Measurements from ENCODE around the gene DCDC2C.

The DCDC2C gene

DNA sequence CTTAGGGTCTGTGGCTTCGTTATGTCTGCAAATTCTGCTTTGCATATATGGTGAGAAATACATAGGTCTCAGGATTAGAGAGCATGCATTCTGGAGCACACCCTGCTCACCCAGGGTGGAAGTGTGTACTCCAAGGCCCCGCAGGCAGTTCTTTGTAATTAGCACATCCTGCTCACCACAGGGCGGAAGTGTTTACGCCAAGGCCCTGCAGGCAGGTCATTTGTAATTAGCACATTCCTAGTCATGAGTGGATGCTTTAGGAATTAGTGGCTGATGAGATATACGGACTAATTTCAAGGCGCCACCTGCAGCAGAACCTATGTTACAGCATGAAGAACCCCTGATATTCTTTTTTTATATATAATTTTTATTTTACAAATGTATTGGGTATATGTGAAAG, 41.1 kb upstream of the DCDC2C start:
- Histone ChIP-seq H3K9me3 (ENCODE audit: insufficient read depth, low read depth, low read length) (no peaks in the 10 kb centered on the region), H3F3A (ENCODE audit: low read depth) (no peaks in the 10 kb centered on the region), H3K9ac (ENCODE audit: low read depth, low read length, poor library complexity, severe bottlenecking) (no peak overlapping the region), H3K36me3 (ENCODE audit: insufficient read depth, low read length) (no peaks in the 10 kb centered on the region), H3K27me3 (ENCODE audit: insufficient read depth, low read length, poor library complexity, severe bottlenecking) (no peaks in the 10 kb centered on the region), H4K20me1 (ENCODE audit: insufficient read depth, low read length, poor library complexity, severe bottlenecking) (no peaks in the 10 kb centered on the region), H3K4me2 (ENCODE audit: low read depth, low read length, poor library complexity, severe bottlenecking) (no peak overlapping the region), H3K4me3 (ENCODE audit: low read length, poor library complexity, severe bottlenecking) (no peak overlapping the region), H2AFZ (ENCODE audit: low read length) (no peak overlapping the region), H3K9me2 (replicated peaks; ENCODE audit: low read depth, low read length) (no peaks in the 10 kb centered on the region), H3K4me1 (ENCODE audit: insufficient read depth, low read length, poor library complexity, severe bottlenecking) (no peaks in the 10 kb centered on the region), H3K79me2 (ENCODE audit: insufficient read depth, low read length) (no peaks in the 10 kb centered on the region)
- TF ChIP-seq, protein P1, sequence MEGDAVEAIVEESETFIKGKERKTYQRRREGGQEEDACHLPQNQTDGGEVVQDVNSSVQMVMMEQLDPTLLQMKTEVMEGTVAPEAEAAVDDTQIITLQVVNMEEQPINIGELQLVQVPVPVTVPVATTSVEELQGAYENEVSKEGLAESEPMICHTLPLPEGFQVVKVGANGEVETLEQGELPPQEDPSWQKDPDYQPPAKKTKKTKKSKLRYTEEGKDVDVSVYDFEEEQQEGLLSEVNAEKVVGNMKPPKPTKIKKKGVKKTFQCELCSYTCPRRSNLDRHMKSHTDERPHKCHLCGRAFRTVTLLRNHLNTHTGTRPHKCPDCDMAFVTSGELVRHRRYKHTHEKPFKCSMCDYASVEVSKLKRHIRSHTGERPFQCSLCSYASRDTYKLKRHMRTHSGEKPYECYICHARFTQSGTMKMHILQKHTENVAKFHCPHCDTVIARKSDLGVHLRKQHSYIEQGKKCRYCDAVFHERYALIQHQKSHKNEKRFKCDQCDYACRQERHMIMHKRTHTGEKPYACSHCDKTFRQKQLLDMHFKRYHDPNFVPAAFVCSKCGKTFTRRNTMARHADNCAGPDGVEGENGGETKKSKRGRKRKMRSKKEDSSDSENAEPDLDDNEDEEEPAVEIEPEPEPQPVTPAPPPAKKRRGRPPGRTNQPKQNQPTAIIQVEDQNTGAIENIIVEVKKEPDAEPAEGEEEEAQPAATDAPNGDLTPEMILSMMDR (conservative IDR thresholded peaks at IDR 0.05; ENCODE audit: low read length), result peak; percentile 29; the same call in 1 of the 2 replicates
- TF ChIP-seq EZH2phosphoT487 (IDR thresholded peaks at IDR 0.05; ENCODE audit: borderline replicate concordance), result no peak

DNA sequence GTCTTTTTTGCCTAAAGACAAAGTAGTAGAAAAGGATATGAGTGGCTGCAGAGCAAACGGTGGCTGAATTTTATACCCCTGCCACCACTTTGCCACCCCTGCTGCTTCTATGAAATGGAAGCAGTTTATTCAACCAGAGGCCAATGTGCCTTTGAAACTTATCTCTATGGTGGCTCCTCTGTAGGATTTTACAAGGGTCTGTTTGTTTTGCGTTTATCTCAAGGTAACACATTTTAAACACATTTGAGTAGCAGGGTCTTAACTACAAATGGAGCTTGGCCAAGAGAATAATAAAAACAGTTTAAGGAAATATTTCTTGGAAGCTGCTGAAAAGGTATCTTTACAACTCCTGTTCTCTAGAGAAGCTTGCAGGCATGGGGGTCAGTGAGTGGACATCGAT, 39.3 kb upstream of the DCDC2C start:
- no peaks in the 10 kb centered on the region for H4K20me1 ChIP-seq (ENCODE audit: insufficient read depth, low read length, poor library complexity, severe bottlenecking)
- H3K4me2 ChIP-seq (ENCODE audit: low read depth, low read length, poor library complexity, severe bottlenecking), result no peak overlapping the region
- H3K9ac ChIP-seq (ENCODE audit: low read depth, low read length, poor library complexity, severe bottlenecking), result no peak overlapping the region
- no peak overlapping the region for H2AFZ ChIP-seq (ENCODE audit: low read length)
- no peaks in the 10 kb centered on the region for H3K36me3 ChIP-seq (ENCODE audit: insufficient read depth, low read length)
- H3K9me3 ChIP-seq (ENCODE audit: insufficient read depth, low read depth, low read length), result no peaks in the 10 kb centered on the region
- H3K4me3 ChIP-seq (ENCODE audit: low read length, poor library complexity, severe bottlenecking), result no peak overlapping the region
- H3K9me2 ChIP-seq (replicated peaks; ENCODE audit: low read depth, low read length), result no peaks in the 10 kb centered on the region
- H3K79me2 ChIP-seq (ENCODE audit: insufficient read depth, low read length), result no peaks in the 10 kb centered on the region
- no peaks in the 10 kb centered on the region for H3K27me3 ChIP-seq (ENCODE audit: insufficient read depth, low read length, poor library complexity, severe bottlenecking)
- no peaks in the 10 kb centered on the region for H3F3A ChIP-seq (ENCODE audit: low read depth)
- TF ChIP-seq EZH2phosphoT487 (IDR thresholded peaks at IDR 0.05; ENCODE audit: borderline replicate concordance), result no peak
- TF ChIP-seq, protein P1 (conservative IDR thresholded peaks at IDR 0.05; ENCODE audit: low read length), result no peak
- H3K4me1 ChIP-seq (ENCODE audit: insufficient read depth, low read length, poor library complexity, severe bottlenecking), result no peaks in the 10 kb centered on the region

DNA sequence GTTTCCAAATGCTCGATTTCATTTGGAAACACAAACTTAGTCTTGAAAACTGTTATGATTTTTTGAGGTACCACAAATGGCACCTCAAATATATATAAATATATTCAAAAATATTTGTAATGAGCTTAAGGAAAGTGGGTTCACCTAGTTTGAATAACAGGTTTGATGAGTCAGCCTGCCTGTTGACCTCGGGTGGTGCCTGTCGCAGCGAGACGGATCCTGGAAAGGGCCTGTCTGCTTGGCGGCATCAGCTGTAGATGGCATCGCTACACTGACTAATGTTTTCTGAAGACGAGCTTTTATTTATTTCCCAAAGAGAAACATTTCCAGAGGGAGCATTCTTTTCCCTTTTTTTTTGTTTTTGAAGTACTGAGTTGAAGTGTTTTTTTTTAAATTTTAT, 38.5 kb upstream of the DCDC2C start:
- no peak overlapping the region for H2AFZ ChIP-seq (ENCODE audit: low read length)
- no peaks in the 10 kb centered on the region for H3F3A ChIP-seq (ENCODE audit: low read depth)
- no peaks in the 10 kb centered on the region for H3K79me2 ChIP-seq (ENCODE audit: insufficient read depth, low read length)
- H3K4me2 ChIP-seq (ENCODE audit: low read depth, low read length, poor library complexity, severe bottlenecking), result no peak overlapping the region
- no peaks in the 10 kb centered on the region for H4K20me1 ChIP-seq (ENCODE audit: insufficient read depth, low read length, poor library complexity, severe bottlenecking)
- H3K9ac ChIP-seq (ENCODE audit: low read depth, low read length, poor library complexity, severe bottlenecking), result no peak overlapping the region
- H3K9me3 ChIP-seq (ENCODE audit: insufficient read depth, low read depth, low read length), result no peaks in the 10 kb centered on the region
- TF ChIP-seq, protein P1 (conservative IDR thresholded peaks at IDR 0.05; ENCODE audit: low read length), result no peak
- no peak for TF ChIP-seq EZH2phosphoT487 (IDR thresholded peaks at IDR 0.05; ENCODE audit: borderline replicate concordance)
- H3K36me3 ChIP-seq (ENCODE audit: insufficient read depth, low read length), result no peaks in the 10 kb centered on the region
- H3K9me2 ChIP-seq (replicated peaks; ENCODE audit: low read depth, low read length), result no peaks in the 10 kb centered on the region
- H3K27me3 ChIP-seq (ENCODE audit: insufficient read depth, low read length, poor library complexity, severe bottlenecking), result no peaks in the 10 kb centered on the region
- H3K4me3 ChIP-seq (ENCODE audit: low read length, poor library complexity, severe bottlenecking), result no peak overlapping the region
- H3K4me1 ChIP-seq (ENCODE audit: insufficient read depth, low read length, poor library complexity, severe bottlenecking), result no peaks in the 10 kb centered on the region
